Esophagus squamous epithelium (tissue), 4 donors: ENCODE measurements around the gene ATP8B1.

Experiments
- CTCF ChIP-seq, 6 experiments: fragments of 450-650 bp in 4 of 6; fragments of 200-600 bp in 2 of 6; sonication (generic) in 2 of 6; IDR thresholded peaks; one replicate each; pipeline ENCODE4 v1.5.1; 2016 to 2019; ENCODE audit warnings: antibody characterized with exemption in 6 of 6, mild to moderate bottlenecking in 4 of 6, moderate library complexity in 4 of 6
- POLR2A ChIP-seq, 4 donors: fragments of 450-650 bp; IDR thresholded peaks; one replicate each; pipeline ENCODE4 v1.6.1; 2017; ENCODE audit warnings: antibody characterized with exemption in 4 of 4, mild to moderate bottlenecking in 4 of 4, moderate library complexity in 3 of 4

GRCh38 chr18:57716549-57716948, 86.6 kb downstream of the ATP8B1 start:
- TF ChIP-seq CTCF (IDR thresholded peaks at IDR 0.05): no peak
- TF ChIP-seq POLR2A (IDR thresholded peaks at IDR 0.05): no peak
